GM18873 (cell line): ENCODE data around the gene SORCS2.

Source experiments
- ATAC-seq: cut with Tn5 transposase; IDR thresholded peaks from one replicate; pipeline ENCODE4 v1.9.1; 2021; ENCODE audit warnings: mild to moderate bottlenecking, moderate library complexity, moderate number of reproducible peaks; ENCODE audit not compliant: unreplicated experiment, low FRiP score

Gene SORCS2

DNA sequence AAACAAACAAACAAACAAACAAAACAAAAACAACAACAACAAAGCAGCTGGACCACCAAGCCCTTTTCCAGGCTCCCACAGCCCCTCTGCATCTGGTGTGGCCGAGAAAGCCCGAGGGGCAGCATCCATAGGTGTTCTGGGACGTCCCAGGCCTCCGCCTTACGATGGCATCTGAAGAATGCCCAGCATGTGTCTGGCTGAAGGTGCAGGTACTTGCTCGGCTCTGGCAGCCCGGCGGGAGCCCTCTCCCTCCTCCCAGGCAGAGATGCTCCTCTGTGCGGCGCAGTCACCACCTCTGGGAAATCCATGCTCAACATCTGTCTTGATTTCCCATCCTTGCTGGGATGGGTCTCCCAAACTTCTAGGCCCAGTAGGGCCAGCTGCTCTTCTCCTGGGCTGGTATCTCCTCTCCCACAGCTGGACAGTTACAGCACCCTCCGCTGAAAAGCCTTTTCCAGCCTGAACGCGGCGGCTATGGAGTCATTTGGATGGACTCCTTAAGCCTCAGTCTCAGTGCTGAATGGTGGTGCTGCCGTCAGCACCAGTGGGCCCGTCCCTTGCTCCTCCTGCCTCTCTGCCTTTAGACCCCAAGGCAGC is 238.1 kb downstream of the SORCS2 start:
- ATAC-seq, result no peak

GRCh38 chr4:7430965-7431695 is 238.8 kb downstream of the SORCS2 start:
- ATAC-seq, result no peak

DNA sequence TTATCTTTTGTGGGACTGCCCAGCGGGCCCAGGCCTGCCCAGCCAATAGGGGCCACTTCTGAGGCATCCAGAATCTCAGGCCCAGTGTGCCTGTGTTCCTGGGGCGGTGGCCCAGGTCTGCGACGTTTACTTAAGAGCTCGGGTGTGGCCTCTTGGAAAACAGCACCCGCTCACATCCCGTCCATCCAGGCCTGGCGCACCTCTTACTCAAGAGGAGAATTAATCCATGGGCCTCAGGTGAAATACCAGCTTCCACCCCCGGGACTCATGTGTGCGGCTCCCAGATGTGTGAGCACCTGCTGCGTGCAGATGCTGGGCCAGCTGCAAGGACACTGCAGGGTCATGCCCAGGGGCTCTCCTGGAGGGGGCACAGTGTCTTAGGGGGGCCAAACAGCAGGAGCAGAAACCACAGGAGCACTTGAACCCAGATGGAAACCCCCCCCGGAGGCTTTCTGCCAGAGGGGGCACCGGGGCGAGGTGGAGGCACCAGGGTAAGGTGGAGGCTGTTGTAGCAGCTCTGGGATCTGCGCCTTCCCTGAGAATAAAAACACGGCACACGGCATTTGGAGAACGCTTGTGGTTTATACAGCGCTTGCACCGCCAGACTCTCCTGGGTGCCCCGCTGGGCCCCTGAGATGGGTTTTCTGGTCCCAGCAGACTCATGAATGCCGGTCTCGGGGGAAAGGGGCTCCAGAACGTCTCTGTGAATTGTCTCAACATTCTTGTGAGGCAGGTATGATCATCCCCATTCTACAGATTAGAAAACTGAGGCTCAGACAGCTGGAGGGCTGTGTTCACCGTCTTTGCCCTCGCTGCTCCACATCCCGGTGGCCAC is 239.6 kb downstream of the SORCS2 start:
- ATAC-seq, result no peak

- no peak for ATAC-seq
Observed at GRCh38 chr4:7432531-7433375, 240.4 kb downstream of the SORCS2 start.

DNA sequence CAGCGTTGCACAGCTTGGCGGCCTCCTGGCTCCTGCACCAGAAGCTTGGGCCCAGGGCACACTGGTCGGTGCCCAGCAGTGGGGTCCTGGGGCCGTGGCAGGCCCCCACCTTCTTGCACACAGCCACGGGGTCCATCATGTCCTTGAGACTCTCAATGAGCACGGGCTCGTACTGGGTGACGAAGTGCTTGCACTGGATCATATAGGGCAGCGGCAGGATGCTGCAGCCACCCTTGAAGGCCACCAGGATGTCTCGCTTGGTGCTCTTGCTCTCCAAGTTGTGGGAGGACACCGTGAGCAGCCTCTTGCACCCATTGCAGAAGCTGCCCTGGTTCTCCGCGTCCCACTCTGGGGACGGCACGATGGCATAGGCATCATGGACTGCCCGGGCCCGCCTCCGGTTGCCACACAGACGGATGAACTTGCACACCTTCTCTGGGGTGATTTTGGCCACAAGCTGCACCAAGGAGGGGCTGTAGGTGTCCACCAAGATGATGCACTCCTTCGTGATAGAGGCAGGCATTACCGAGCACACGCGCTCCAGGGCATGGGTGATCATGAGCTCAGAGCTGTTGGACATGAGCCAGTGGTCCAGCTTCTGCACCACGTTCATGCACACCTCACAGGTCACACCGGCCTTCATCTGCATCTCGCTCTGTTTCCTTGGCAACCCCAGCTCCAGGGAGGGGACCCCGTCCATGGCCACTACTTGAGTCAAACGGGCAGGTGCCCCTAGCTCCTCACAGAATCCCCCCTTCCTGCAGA is 241.2 kb downstream of the SORCS2 start:
- ATAC-seq, result no peak

- no peak for ATAC-seq
Observed at GRCh38 chr4:7434141-7434765, 241.9 kb downstream of the SORCS2 start.

GRCh38 chr4:7434766-7435150 is 242.4 kb downstream of the SORCS2 start, which contains the start of gene PSAPL1:
PSAPL1 (minus strand) TSS chr4:7434930; CDS start chr4:7434879, 51 bp downstream.
- no peak for ATAC-seq

DNA sequence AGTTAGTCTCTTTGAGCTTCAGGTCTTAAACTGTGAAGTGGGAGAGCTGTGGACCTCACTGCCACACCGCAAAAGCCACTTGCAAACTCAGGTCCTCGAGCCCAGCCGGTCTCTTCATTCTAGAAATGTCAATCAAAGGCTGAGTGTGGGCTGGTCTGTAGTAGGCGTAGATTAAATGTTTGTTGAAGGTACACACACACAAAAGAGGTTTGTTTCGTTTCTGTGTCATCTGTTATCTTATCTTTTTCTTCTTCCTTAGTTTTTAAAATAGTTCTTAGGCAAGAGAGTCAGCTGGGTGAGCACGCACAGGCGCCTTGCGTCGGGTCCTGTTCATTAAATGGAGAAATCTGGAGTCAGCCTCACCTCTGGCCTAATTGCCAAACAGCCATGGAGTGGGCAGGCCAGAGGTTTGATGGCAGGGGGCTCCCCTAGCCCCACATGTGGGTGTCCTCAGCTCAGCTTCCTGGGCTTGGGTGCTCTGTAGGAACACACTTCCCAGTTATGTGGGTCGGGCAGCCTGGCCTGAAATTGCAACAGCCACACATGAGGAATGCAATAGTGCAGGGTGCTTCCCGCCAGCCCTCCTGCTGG is 243.2 kb downstream of the SORCS2 start:
- no peak for ATAC-seq

GRCh38 chr4:7436256-7436655 is 243.9 kb downstream of the SORCS2 start:
- no peak for ATAC-seq

GRCh38 chr4:7439699-7440098 is 247.4 kb downstream of the SORCS2 start:
- ATAC-seq, result no peak

DNA sequence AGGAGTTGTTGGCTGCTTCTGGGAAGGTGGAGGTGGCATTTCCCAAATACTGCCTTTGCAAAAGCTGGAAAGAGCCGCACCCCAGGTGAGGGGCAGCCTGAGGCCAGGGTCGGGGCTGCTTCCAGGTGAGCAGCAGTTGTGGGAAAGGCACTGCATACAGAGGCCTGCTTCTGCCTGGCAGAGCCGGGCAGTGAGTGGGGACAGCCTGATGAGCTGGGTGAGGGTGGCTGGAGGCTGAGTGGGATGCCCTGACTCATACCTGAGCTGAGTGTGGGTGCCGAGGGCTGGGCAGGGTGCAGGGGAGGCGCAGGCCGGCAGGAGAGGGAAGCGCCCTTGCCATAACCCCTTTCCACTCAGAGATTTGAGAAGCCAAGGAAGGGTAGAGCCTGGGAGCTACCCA is 248.9 kb downstream of the SORCS2 start:
- ATAC-seq, result no peak

DNA sequence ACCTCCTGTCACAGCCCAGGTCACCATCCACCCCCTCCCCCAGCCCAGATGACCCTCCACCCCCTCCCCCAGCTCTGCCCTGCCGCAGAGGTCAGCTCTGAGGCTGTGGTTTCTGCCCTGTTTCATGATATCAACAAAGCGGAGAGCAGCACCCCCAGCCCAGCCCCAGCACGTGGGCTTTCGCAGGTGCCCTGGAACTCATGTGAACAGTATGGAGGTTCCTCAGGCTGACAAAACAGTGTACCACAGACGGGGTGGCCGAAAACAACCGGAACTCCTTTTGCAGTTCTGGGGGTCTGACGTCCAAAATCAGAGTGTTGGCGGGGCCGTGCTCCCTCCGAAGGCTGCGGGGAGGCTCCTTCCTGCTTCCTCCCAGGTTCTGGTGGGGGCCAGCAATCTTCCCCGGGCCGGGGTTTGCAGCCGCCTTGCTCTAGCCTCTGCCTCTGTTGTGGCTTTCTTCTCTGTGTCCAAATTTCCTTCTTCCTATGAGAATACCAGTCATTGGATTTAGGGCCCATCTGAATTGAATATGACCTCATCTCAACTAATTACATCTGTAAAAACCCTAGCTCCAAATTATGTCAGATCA is 250.3 kb downstream of the SORCS2 start:
- no peak for ATAC-seq

GRCh38 chr4:7444314-7444713 is 252.0 kb downstream of the SORCS2 start:
- ATAC-seq, result no peak

DNA sequence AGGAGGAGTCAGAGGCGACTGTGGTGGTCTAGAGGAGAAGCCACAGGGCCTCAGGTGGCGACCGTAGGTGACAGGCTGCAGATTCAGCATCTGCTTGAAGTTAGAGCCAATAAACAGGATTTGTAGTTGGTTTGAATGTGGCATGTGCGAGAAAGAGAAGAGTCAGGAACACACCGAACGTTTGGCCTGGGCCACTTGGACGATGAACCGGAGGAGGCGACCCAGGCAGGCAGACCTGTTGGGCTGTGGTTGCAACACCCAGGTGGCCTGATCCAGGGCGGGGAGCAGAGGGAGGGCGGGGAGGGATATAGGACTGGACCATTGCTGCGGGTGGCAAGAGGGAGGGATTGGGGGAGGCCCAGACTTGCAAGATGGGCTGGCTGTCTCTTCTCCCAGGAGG is 252.4 kb downstream of the SORCS2 start:
- ATAC-seq, result no peak

GRCh38 chr4:7447236-7447635 is 254.9 kb downstream of the SORCS2 start:
- ATAC-seq, result no peak

GRCh38 chr4:7448036-7448435 is 255.7 kb downstream of the SORCS2 start:
- ATAC-seq, result no peak

DNA sequence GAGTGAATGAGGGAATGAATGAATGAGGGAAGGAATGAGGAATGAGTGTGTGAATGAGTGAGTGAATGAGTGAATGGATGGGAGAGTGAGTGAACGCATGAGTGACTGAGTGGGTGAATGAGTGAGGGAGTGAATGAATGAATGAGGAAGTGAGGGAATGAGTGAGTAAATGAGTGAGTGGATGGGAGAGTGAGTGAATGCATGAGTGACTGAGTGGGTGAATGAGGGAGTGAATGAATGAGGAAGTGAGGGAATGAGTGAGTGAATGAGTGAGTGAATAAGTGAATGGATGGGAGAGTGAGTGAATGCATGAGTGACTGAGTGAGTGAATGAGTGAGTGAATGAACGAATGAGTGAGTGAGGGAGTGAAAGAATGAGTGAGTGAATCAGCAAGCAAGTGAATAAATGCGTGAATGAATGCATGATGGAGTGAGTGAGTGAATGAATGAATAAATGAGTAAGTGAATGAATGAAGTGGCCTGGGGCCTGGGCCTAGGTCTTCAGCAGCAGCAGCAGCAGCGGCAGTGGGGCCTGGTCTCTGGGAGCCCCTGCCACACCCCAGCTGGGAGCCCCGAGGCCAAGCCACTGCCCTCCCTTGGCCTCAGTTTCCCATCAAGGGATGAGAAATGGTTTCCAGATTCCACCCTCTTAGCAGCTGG is 258.6 kb downstream of the SORCS2 start:
- no peak for ATAC-seq

- no peak for ATAC-seq
Observed at GRCh38 chr4:7451434-7451789, 259.1 kb downstream of the SORCS2 start.
